ENCODE results near the gene KRT3. TPM values are rescaled to one million over a fixed set of nuclear protein-coding genes. Genes with fewer than 3 reads are reported as not detected.

The KRT3 gene
- polyA plus RNA-seq, 3 donors: not detected

GRCh38 chr12:52742822-52743457 lies 53.0 kb downstream of the KRT3 start:
- no peaks in the 10 kb centered on the region for H3K36me3 Mint-ChIP-seq
- WGBS (ENCODE audit: insufficient coverage): 89% methylated on average over 3 of the region's 3 CpGs
- peaks cover 0 to 4% (median 0%) of the 10 kb centered on the region in 7 donors for H3K9me3 Mint-ChIP-seq
- intact Hi-C loops (cut with micrococcal nuclease): no loop called here
- Histone ChIP-seq H3K4me3 (replicated peaks in 1 of 3; ENCODE audit: low read depth in 2 of 3, low read length in 3 of 3) (no peak overlapping the region), H3K9me3 (replicated peaks in 1 of 2; ENCODE audit: control insufficient read depth in 1 of 2, insufficient read depth in 1 of 2, low read length in 2 of 2) (no peaks in the 10 kb centered on the region), H4K20me1 (ENCODE audit: insufficient read depth, low read length) (no peaks in the 10 kb centered on the region), H3K9ac (ENCODE audit: insufficient read depth, low read length, poor library complexity, severe bottlenecking) (no peak overlapping the region), H3K27me3 (ENCODE audit: control insufficient read depth in 2 of 2, insufficient read depth in 2 of 2, low read length in 2 of 2) (no peaks in the 10 kb centered on the region), H3K4me1 (ENCODE audit: control insufficient read depth in 1 of 2, insufficient read depth in 2 of 2, low read length in 2 of 2) (no peaks in the 10 kb centered on the region), H3K79me2 (ENCODE audit: insufficient read depth, low read length) (no peaks in the 10 kb centered on the region), H3K4me2 (replicated peaks; ENCODE audit: extremely low read depth, low read length, poor library complexity, severe bottlenecking) (no peak overlapping the region), H2AFZ (ENCODE audit: insufficient read depth, low read depth, low read length, poor library complexity, severe bottlenecking) (no peak overlapping the region), H3K27ac (ENCODE audit: low read depth in 1 of 2, low read length in 2 of 2) (no peak overlapping the region), H3K36me3 (replicated peaks in 1 of 2; ENCODE audit: control insufficient read depth in 1 of 2, insufficient read depth in 2 of 2, low read length in 2 of 2) (no peaks in the 10 kb centered on the region)
- no peak for DNase-seq
- no peak overlapping the region for H3K4me3 Mint-ChIP-seq
- H3K27me3 Mint-ChIP-seq (ENCODE audit: low read depth in 3 of 3): peaks cover 9 to 12% (median 11%) of the 10 kb centered on the region in 3 donors
- no peak overlapping the region for H3K27ac Mint-ChIP-seq
- no peaks in the 10 kb centered on the region for H3K4me1 Mint-ChIP-seq
- TF ChIP-seq, protein P1, sequence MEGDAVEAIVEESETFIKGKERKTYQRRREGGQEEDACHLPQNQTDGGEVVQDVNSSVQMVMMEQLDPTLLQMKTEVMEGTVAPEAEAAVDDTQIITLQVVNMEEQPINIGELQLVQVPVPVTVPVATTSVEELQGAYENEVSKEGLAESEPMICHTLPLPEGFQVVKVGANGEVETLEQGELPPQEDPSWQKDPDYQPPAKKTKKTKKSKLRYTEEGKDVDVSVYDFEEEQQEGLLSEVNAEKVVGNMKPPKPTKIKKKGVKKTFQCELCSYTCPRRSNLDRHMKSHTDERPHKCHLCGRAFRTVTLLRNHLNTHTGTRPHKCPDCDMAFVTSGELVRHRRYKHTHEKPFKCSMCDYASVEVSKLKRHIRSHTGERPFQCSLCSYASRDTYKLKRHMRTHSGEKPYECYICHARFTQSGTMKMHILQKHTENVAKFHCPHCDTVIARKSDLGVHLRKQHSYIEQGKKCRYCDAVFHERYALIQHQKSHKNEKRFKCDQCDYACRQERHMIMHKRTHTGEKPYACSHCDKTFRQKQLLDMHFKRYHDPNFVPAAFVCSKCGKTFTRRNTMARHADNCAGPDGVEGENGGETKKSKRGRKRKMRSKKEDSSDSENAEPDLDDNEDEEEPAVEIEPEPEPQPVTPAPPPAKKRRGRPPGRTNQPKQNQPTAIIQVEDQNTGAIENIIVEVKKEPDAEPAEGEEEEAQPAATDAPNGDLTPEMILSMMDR (IDR thresholded peaks at IDR 0.05): no peak

DNA sequence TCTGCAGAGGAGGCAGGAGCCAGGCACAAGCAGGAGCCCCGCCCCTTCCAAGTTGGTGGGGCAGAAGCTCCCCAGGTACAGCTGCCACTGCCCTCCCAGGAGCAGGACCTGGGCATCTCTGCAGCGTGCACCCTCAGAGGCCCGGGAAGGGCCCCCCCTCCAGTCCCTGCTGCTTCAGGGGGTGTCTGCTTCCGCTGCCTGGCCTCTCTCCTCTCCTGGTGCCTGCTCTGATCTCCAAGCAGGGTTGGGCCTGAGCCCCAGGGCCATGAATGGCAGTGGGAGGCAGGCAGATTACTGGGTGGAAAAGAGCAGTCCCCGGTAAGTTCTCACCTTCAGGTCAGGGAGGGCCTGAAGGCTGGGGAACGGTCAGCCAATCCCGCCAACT lies 53.7 kb downstream of the KRT3 start:
- Histone ChIP-seq H3K79me2 (ENCODE audit: insufficient read depth, low read length) (no peaks in the 10 kb centered on the region), H3K4me2 (replicated peaks; ENCODE audit: extremely low read depth, low read length, poor library complexity, severe bottlenecking) (no peak overlapping the region), H3K27me3 (ENCODE audit: control insufficient read depth in 2 of 2, insufficient read depth in 2 of 2, low read length in 2 of 2) (no peaks in the 10 kb centered on the region), H3K4me3 (replicated peaks in 1 of 3; ENCODE audit: low read depth in 2 of 3, low read length in 3 of 3) (no peak overlapping the region), H4K20me1 (ENCODE audit: insufficient read depth, low read length) (no peaks in the 10 kb centered on the region), H3K36me3 (replicated peaks in 1 of 2; ENCODE audit: control insufficient read depth in 1 of 2, insufficient read depth in 2 of 2, low read length in 2 of 2) (no peaks in the 10 kb centered on the region), H3K9me3 (replicated peaks in 1 of 2; ENCODE audit: control insufficient read depth in 1 of 2, insufficient read depth in 1 of 2, low read length in 2 of 2) (no peaks in the 10 kb centered on the region), H3K27ac (ENCODE audit: low read depth in 1 of 2, low read length in 2 of 2) (no peak overlapping the region), H2AFZ (ENCODE audit: insufficient read depth, low read depth, low read length, poor library complexity, severe bottlenecking) (no peak overlapping the region), H3K4me1 (ENCODE audit: control insufficient read depth in 1 of 2, insufficient read depth in 2 of 2, low read length in 2 of 2) (no peaks in the 10 kb centered on the region), H3K9ac (ENCODE audit: insufficient read depth, low read length, poor library complexity, severe bottlenecking) (no peak overlapping the region)
- no peak overlapping the region for H3K4me3 Mint-ChIP-seq
- DNase-seq: no peak
- H3K4me1 Mint-ChIP-seq: no peaks in the 10 kb centered on the region
- H3K27ac Mint-ChIP-seq: no peak overlapping the region
- no peaks in the 10 kb centered on the region for H3K36me3 Mint-ChIP-seq
- intact Hi-C loops (cut with micrococcal nuclease): no loop called here
- TF ChIP-seq, protein P1 (IDR thresholded peaks at IDR 0.05): no peak
- peaks cover 5 to 11% (median 9%) of the 10 kb centered on the region in 3 donors for H3K27me3 Mint-ChIP-seq (ENCODE audit: low read depth in 3 of 3)
- peaks cover 0 to 4% (median 0%) of the 10 kb centered on the region in 7 donors for H3K9me3 Mint-ChIP-seq
- 82% methylated on average over 4 of the region's 7 CpGs for WGBS (ENCODE audit: insufficient coverage)
